ENCODE measurements around the gene FMN2.

DNA sequence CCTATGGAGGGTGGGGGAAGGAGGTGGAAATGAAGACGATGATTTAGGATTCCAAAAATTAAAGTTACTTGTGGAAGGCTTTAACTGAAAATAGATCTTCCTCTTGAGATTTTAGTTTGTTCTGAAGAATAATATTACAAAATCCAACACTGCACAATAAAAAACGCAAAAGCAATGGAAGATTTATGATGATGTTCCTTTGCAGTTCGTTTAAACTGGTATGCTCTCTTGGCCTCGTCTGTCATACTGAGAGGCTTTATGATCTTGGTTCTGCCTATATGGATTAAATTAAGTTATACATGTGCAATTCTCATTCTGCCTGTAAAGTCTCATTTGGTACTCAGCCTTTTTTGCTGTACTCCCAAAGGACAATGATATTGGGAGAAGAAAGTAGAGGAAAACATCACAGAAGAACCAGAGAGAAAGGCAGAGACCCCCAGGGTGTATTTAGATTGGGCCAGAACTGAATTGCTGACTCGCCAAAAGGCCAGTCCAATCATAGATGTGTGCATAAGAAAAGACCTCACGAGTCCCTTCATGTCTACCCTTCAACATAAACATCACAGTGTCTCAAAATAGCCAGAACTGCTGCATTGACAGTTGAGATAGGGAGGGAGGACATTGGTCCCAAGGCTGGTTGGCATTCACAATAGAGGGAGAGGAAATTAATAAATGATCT is 331.7 kb downstream of the FMN2 start:
- TF ChIP-seq, protein P1, sequence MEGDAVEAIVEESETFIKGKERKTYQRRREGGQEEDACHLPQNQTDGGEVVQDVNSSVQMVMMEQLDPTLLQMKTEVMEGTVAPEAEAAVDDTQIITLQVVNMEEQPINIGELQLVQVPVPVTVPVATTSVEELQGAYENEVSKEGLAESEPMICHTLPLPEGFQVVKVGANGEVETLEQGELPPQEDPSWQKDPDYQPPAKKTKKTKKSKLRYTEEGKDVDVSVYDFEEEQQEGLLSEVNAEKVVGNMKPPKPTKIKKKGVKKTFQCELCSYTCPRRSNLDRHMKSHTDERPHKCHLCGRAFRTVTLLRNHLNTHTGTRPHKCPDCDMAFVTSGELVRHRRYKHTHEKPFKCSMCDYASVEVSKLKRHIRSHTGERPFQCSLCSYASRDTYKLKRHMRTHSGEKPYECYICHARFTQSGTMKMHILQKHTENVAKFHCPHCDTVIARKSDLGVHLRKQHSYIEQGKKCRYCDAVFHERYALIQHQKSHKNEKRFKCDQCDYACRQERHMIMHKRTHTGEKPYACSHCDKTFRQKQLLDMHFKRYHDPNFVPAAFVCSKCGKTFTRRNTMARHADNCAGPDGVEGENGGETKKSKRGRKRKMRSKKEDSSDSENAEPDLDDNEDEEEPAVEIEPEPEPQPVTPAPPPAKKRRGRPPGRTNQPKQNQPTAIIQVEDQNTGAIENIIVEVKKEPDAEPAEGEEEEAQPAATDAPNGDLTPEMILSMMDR (IDR thresholded peaks at IDR 0.05), result no peak
- TF ChIP-seq POLR2A (IDR thresholded peaks at IDR 0.05), result no peak

All from lower leg skin (tissue), 3 donors.